NB4 (cell line): ENCODE measurements around the gene CNNM4.

ENCODE experiments used
- MYC ChIP-seq: IDR thresholded peaks from 2 replicates; pipeline ENCODE4 v1.6.1; 2011; ENCODE audit warnings: low read depth, low read length
- TF ChIP-seq, protein P1 (sequence below): IDR thresholded peaks from one replicate; pipeline ENCODE4 v1.5.1; 2012; ENCODE audit warnings: low read depth, low read length
- TF ChIP-seq, protein P2 (sequence below): IDR thresholded peaks from 2 replicates; pipeline ENCODE4 v1.6.1; 2011; ENCODE audit warnings: low read depth, low read length

DNA sequence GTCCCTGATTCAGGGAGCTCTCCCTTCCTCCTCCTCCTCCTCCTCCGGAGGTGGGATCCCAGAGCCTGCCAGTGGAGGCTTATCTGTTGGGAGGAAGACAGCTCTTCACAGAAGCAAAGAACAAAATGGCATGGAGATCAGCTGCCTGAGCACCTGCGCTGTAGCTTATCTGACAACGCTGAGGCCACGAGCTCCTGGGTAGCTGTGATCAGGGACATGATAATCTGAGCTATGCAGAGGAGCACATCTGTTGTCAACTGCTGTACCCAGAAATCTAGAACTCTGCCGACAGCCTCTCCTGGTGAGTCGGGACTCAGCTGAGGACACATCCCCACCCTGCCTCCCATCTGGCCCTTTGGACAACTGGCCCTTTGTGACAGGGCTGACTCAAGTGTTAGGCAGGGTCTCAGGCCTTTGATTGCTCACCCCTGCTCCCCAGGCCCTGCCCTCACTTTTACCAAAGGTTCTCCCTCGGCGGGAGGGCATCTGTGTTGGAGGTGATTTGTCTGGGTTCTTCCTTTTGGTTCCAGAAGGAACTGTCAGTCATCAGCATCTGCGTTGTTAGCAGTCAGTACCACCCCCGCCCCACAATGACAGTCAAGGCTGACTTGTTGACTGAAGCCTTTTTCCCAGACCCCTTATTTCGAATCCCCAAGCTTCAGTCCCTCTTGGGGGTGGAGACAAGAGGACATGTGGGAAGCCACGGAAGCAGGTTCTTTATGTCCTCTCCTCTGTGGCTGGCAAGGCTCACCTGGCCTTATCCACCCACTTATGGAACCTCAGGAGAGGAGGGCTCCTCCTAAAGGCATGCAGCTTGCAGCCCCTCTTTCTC lies 49.5 kb downstream of the CNNM4 start:
- TF ChIP-seq, protein P1, sequence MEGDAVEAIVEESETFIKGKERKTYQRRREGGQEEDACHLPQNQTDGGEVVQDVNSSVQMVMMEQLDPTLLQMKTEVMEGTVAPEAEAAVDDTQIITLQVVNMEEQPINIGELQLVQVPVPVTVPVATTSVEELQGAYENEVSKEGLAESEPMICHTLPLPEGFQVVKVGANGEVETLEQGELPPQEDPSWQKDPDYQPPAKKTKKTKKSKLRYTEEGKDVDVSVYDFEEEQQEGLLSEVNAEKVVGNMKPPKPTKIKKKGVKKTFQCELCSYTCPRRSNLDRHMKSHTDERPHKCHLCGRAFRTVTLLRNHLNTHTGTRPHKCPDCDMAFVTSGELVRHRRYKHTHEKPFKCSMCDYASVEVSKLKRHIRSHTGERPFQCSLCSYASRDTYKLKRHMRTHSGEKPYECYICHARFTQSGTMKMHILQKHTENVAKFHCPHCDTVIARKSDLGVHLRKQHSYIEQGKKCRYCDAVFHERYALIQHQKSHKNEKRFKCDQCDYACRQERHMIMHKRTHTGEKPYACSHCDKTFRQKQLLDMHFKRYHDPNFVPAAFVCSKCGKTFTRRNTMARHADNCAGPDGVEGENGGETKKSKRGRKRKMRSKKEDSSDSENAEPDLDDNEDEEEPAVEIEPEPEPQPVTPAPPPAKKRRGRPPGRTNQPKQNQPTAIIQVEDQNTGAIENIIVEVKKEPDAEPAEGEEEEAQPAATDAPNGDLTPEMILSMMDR: no peak
- TF ChIP-seq, protein P2, sequence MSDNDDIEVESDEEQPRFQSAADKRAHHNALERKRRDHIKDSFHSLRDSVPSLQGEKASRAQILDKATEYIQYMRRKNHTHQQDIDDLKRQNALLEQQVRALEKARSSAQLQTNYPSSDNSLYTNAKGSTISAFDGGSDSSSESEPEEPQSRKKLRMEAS: no peak
- TF ChIP-seq MYC: no peak
